RKO (cell line): ENCODE results near the gene CDC16.

ENCODE experiments used
- DNase-seq: peaks from one replicate; pipeline ENCODE4 v3.0.0-alpha.2; 2016; ENCODE audit warnings: low spot score

The CDC16 gene

DNA sequence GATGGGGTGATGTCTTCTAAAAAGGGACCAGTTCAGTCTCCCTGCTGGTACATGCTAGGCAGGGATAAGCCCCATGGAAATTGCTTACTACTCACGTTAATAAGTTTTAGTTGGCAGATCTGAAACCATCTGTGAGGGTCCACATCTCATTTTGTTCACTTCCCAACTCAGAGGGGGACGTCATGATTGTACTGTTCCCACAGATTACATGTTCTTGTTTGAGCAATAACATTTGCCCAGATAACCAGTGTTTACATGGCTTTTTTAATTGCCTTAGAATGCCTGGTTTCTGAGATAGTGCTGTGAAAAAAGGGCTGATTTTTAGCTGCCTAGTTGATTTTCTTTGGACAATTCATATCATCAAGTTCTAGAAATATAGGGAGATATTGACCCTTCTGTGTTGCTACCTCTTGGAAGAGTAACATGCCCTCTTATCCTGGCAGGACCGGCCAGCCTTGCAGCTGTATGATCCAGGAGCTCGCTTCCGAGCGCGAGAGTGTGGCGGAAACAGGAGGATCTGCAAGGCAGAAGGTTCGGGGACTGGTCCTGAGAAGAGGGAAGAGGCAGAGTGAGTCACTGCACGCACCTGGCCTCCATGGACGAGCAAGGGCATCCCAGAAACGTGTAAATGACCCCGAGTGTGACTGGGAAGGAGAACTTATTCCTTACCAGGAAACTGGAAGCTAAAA lies 69.8 kb downstream of the CDC16 start:
- no peak for DNase-seq

DNA sequence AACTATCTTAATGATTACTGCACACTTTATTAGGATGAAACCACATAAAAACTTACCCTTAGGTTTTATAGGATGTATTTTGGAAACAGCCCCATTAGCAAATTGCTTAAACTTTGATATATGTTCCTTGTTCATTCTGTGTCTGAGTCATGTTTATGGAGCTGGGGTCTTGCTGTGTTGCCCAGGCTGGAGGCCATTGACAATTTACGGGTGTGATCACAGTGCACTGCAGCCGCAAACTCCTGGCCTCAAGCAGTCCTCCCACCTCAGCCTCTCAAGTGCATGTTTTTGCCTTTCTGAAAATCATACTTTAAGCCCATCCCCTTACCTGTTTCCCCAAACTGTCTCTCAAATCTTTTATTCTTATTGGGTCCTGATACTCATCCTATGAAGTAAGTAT lies 74.4 kb downstream of the CDC16 start:
- DNase-seq: no peak

GRCh38 chr13:114309806-114310410 lies 75.2 kb downstream of the CDC16 start:
- DNase-seq: no peak

GRCh38 chr13:114310956-114311355 lies 76.3 kb downstream of the CDC16 start:
- no peak for DNase-seq

DNA sequence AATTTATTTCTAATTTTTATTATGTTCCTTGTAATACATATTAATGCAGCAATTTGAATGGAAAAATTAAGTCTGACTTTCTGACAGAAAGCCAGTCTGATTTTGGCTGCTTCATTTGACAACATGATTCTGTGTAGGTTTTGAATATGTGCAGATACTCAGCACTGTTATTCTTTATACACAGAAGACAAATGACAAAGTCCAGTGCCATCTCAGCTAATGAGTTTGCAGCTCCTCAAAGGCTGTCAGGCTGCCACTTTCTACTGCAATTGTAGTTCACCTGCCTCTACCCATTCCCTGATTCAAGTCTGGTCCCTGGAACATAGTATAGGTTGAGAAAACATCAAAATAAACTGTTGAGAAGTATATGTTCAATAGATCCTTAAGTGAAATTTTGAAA lies 76.7 kb downstream of the CDC16 start:
- DNase-seq: no peak

- no peak for DNase-seq
Measured at GRCh38 chr13:114311908-114312307, 77.2 kb downstream of the CDC16 start.

DNA sequence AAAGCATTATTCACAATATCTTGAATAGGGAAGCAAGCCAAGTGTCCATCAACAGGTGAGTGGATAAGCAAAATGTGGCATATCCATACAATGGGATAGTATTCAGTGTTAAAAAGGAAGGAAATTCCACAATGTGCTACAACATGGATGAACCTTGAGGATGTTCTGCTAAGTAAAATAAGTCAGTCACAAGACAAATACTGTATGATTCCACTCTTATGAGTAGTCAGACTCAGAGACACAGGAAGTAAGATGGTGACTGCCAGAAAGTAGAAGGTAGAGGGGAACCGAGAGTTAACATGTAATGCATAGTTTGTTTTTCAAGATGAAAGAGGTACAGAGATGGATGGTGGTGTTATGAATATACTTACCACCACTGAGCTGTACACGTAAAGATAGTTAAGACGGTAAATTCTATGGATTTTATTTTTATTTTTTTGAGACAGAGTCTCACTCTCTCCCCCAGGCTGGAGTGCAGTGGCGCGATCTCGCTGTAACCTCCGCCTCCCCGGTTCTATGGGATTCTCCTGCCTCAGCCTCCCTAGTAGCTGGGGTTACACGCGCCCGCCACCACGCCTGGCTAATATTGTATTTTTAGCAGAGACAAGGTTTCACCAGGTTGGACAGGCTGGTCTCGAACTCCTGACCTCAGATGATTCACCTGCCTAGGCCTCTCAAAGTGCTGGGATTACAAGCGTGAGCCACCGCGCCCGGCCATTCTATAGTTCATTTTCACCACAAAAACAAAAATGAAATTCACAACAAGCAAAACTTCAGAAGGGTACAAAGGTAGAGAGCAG lies 78.6 kb downstream of the CDC16 start:
- peak; percentile 91 for DNase-seq

DNA sequence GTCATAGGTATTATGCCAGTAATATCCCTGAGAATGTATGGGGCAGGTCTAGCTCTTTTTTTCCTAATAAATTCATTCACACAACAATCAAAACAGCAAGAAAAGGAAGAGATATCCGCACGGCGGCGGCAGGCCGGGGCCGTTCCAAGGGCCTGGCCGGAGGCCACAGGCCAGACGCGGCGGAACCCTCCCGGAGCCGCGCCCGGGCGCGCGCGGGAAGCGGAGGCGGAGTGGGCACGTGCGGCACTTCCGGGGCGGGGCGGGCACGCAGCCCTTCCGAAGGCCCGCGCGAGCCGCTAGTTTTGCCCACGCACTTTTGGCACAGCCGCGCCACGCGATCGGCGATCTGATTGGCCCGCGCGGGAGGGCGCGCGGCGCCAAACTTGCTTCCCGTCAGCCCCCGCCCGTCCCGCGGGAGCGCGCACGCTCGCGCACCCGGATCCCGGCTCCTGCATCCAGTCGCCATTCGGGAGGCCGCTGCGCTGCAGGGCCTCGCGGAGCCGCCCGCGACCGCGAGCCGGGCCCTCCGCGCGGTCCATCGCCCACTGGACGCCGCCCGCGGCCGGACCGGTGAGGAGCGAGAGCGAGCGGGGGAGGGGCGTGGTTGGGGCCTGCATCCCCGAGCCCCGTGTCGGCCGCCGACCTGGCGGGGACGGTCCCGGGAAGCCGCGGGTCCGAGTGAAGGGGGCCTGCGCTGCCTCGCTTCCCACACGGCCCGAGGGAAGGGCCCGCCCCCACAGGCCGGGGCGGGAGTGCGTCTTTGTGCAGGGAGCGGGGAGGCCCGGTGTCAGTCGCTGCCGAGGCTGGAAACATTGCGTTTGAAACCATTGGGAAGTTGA lies 79.6 kb downstream of the CDC16 start, which contains the start of gene CHAMP1:
CHAMP1 (plus strand) TSS at position 430 of the 839 bp plus-strand sequence. CDS start 9,340 bp downstream, outside the sequence.
- DNase-seq: peak; percentile 97

GRCh38 chr13:114315074-114315785 lies 80.5 kb downstream of the CDC16 start:
- peak; percentile 23 for DNase-seq

DNA sequence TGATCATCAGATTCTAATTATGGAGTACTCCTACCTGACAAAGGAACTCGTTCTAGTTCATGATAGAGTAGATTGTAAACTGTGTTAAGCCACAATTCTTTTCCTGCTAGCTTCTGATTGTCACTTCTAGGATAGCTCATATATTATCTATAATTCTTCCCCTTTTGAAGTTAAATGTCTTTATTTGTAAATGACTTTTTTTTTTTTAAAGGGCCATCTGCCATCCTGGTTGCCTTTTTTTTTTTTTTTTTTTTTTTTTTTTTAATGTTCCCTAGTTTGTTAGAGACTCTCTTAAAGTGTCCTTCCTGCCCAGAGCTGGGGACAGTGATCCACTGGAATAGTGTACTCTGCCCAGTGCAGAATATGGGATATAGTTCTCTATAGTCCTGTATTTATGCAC lies 83.9 kb downstream of the CDC16 start:
- DNase-seq: no peak

DNA sequence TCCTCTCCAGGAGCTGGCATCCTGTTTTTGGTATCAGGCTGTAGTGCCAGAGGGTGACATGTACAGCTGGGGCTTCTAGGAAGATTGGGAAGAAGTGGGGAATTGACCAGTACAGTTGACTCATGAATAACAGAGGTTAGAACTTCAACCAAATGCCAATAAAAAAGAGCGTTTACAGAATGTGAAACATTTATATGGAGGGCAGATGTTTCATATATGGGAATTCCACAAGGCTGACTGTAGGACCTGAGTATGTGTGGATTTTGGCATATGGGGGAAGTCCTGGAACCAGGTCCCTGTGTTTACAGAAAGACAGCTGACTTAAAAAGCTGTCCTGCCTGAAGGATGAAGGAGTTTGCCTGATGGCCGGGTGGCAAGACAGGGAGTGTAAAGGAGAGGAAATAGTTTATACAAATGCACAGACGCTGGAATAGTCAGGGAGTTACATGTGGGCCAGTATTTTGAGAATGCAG lies 84.8 kb downstream of the CDC16 start:
- no peak for DNase-seq

- DNase-seq: no peak
Measured at GRCh38 chr13:114320065-114320464, 85.4 kb downstream of the CDC16 start.

GRCh38 chr13:114321256-114321655 lies 86.6 kb downstream of the CDC16 start:
- no peak for DNase-seq
